ENCODE results near the gene HDAC8. TPM values are rescaled to one million over a fixed set of nuclear protein-coding genes. Genes with fewer than 3 reads are reported as not detected.

Gene HDAC8
- total and polyA plus RNA-seq, 9 of the 15 experiments (the other 6 are each of a cell fraction or from before 2014, with no cell fraction given), result 18.9 to 53.8 (median 28.7) TPM

DNA sequence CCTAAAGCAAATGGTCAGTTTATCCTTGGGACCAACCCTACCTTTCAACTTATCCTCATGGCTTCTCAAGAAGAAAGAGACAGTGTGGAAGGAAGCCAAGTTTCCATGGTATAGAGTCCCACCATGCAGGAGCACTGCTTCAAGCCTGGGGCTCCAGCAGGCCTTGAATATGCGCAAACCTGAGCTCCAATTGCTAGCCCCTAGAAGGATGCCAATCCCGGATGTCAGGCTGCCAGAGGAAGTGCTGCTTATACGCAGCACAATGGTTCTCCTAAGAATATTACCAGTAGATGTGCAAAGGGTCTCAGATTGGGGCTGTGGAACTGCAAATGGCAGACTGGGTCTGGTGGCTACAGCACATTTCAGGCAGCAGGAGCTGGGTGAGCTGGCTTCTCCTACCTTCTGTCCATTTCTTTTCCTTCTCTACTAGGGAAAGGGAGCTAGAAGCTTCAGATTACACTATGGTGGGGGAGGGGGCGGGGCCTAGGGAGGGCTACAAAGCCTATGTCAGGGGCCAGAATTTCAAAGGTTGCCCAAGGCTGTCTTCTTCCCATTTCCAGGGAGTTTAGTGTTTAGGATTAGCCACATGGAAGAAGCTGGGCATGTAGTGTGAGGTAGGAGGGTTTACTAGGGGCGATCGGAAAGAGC is 226.2 kb downstream of the HDAC8 start:
- H3K9me3 ChIP-seq (replicated peaks; ENCODE audit: control insufficient read depth, insufficient read depth, low read depth, low read length), result no peaks in the 10 kb centered on the region

More for the DNA sequence above, 226.2 kb downstream of the HDAC8 start:
- POLR2A ChIA-PET, result interaction anchor here (0.6 kb wide), 1 partner anchor 142 kb away, joined by 3 read pairs; no protein-coding TSS in a partner anchor
- TF ChIP-seq HNRNPLL (IDR thresholded peaks at IDR 0.05; ENCODE audit: low read depth, low read length, poor library complexity, severe bottlenecking) (no peak), RBM22 (IDR thresholded peaks at IDR 0.05; ENCODE audit: low read depth, low read length, poor library complexity, severe bottlenecking) (no peak), SMAD2 (IDR thresholded peaks at IDR 0.05; ENCODE audit: low read depth, low read length) (no peak), PURB (CRISPR knock-in tag; IDR thresholded peaks at IDR 0.05; ENCODE audit: low read depth) (no peak), EWSR1 (IDR thresholded peaks at IDR 0.05; ENCODE audit: borderline replicate concordance, low read depth, partially characterized antibody) (no peak), TFAM (CRISPR knock-in tag; conservative IDR thresholded peaks at IDR 0.05) (no peak), SMARCB1 (IDR thresholded peaks at IDR 0.05; ENCODE audit: insufficient read length, low read depth) (no peak), ZNF717 (CRISPR knock-in tag; IDR thresholded peaks at IDR 0.05) (no peak), HCFC1 (IDR thresholded peaks at IDR 0.05; ENCODE audit: low read depth, low read length) (no peak), ZNF23 (CRISPR knock-in tag; IDR thresholded peaks at IDR 0.05) (no peak), ZNF165 (CRISPR knock-in tag; IDR thresholded peaks at IDR 0.05; ENCODE audit: borderline replicate concordance) (no peak), PML (IDR thresholded peaks at IDR 0.05; ENCODE audit: low read length) (no peak)
- TF ChIP-seq, protein P1, sequence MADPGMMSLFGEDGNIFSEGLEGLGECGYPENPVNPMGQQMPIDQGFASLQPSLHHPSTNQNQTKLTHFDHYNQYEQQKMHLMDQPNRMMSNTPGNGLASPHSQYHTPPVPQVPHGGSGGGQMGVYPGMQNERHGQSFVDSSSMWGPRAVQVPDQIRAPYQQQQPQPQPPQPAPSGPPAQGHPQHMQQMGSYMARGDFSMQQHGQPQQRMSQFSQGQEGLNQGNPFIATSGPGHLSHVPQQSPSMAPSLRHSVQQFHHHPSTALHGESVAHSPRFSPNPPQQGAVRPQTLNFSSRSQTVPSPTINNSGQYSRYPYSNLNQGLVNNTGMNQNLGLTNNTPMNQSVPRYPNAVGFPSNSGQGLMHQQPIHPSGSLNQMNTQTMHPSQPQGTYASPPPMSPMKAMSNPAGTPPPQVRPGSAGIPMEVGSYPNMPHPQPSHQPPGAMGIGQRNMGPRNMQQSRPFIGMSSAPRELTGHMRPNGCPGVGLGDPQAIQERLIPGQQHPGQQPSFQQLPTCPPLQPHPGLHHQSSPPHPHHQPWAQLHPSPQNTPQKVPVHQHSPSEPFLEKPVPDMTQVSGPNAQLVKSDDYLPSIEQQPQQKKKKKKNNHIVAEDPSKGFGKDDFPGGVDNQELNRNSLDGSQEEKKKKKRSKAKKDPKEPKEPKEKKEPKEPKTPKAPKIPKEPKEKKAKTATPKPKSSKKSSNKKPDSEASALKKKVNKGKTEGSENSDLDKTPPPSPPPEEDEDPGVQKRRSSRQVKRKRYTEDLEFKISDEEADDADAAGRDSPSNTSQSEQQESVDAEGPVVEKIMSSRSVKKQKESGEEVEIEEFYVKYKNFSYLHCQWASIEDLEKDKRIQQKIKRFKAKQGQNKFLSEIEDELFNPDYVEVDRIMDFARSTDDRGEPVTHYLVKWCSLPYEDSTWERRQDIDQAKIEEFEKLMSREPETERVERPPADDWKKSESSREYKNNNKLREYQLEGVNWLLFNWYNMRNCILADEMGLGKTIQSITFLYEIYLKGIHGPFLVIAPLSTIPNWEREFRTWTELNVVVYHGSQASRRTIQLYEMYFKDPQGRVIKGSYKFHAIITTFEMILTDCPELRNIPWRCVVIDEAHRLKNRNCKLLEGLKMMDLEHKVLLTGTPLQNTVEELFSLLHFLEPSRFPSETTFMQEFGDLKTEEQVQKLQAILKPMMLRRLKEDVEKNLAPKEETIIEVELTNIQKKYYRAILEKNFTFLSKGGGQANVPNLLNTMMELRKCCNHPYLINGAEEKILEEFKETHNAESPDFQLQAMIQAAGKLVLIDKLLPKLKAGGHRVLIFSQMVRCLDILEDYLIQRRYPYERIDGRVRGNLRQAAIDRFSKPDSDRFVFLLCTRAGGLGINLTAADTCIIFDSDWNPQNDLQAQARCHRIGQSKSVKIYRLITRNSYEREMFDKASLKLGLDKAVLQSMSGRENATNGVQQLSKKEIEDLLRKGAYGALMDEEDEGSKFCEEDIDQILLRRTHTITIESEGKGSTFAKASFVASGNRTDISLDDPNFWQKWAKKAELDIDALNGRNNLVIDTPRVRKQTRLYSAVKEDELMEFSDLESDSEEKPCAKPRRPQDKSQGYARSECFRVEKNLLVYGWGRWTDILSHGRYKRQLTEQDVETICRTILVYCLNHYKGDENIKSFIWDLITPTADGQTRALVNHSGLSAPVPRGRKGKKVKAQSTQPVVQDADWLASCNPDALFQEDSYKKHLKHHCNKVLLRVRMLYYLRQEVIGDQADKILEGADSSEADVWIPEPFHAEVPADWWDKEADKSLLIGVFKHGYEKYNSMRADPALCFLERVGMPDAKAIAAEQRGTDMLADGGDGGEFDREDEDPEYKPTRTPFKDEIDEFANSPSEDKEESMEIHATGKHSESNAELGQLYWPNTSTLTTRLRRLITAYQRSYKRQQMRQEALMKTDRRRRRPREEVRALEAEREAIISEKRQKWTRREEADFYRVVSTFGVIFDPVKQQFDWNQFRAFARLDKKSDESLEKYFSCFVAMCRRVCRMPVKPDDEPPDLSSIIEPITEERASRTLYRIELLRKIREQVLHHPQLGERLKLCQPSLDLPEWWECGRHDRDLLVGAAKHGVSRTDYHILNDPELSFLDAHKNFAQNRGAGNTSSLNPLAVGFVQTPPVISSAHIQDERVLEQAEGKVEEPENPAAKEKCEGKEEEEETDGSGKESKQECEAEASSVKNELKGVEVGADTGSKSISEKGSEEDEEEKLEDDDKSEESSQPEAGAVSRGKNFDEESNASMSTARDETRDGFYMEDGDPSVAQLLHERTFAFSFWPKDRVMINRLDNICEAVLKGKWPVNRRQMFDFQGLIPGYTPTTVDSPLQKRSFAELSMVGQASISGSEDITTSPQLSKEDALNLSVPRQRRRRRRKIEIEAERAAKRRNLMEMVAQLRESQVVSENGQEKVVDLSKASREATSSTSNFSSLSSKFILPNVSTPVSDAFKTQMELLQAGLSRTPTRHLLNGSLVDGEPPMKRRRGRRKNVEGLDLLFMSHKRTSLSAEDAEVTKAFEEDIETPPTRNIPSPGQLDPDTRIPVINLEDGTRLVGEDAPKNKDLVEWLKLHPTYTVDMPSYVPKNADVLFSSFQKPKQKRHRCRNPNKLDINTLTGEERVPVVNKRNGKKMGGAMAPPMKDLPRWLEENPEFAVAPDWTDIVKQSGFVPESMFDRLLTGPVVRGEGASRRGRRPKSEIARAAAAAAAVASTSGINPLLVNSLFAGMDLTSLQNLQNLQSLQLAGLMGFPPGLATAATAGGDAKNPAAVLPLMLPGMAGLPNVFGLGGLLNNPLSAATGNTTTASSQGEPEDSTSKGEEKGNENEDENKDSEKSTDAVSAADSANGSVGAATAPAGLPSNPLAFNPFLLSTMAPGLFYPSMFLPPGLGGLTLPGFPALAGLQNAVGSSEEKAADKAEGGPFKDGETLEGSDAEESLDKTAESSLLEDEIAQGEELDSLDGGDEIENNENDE (IDR thresholded peaks at IDR 0.05; ENCODE audit: low read depth, low read length), result no peak
- no peak overlapping the region for H3K4me3 ChIP-seq
- FAIRE-seq (no peak), ATAC-seq (no peak), DNase-seq (ENCODE audit: extremely low read depth in 1 of 4, low spot score in 3 of 4) (no peak)
- H2AFZ ChIP-seq (ENCODE audit: low read depth, low read length), result no peak overlapping the region
- BruUV-seq (replicated peaks), result no TSS peak
- H3K27me3 ChIP-seq (ENCODE audit: control insufficient read depth in 2 of 2, insufficient read depth in 2 of 2, low read length in 2 of 2), result no peaks in the 10 kb centered on the region
- no peak overlapping the region for H3K9ac ChIP-seq (ENCODE audit: insufficient read depth in 1 of 2, low read depth in 2 of 2, low read length in 2 of 2)
- no peaks in the 10 kb centered on the region for H3K79me2 ChIP-seq (ENCODE audit: control insufficient read depth, insufficient read depth, low read length)
- WGBS (ENCODE audit: insufficient coverage, low coverage, missing lambda C conversion rate), result 49% methylated on average over 5 of the region's 6 CpGs
- no peaks in the 10 kb centered on the region for H4K20me1 ChIP-seq (replicated peaks; ENCODE audit: control insufficient read depth, insufficient read depth, low read length)
- intact Hi-C loops (cut with micrococcal nuclease) (no loop called here), in situ Hi-C loops (cut with MboI) (no loop called here)
- H3K4me2 ChIP-seq (ENCODE audit: insufficient read depth, low read length), result no peak overlapping the region
- H3K36me3 ChIP-seq (ENCODE audit: control insufficient read depth, insufficient read depth, low read length), result no peaks in the 10 kb centered on the region
- no peak overlapping the region for H3K27ac ChIP-seq (ENCODE audit: extremely low read depth, low read depth, low read length)
- H3K4me1 ChIP-seq (replicated peaks in 1 of 2; ENCODE audit: control insufficient read depth in 2 of 2, insufficient read depth in 2 of 2, low read length in 2 of 2), result no peaks in the 10 kb centered on the region; a peak in 1 of 5 replicates
- no peaks in the 10 kb centered on the region for H3K9me1 ChIP-seq (ENCODE audit: control insufficient read depth, insufficient read depth, low read length)
- CTCF ChIA-PET (ENCODE audit: low intra/inter-chr PET ratio), result no interaction called here
